Stimulated activated CD4-positive, alpha-beta T cell treated with anti-CD3 and anti-CD28 coated beads, Interleukin-1b, Interleukin-23, amount 100 ng/mL, for 24 hours (primary cell): ENCODE data around the gene OTUD7B.
"Not testable (repeated sequence)": the region's sequence is repeated elsewhere in the genome, so short reads cannot be mapped to it uniquely, and the experiment has no call there.

Experiments
- DNase-seq, 4 experiments: peaks; one replicate each; pipeline ENCODE4 v3.0.0-alpha.2; 2020; ENCODE audit warnings: low read depth in 4 of 4, low spot score in 1 of 4

OTUD7B gene

DNA sequence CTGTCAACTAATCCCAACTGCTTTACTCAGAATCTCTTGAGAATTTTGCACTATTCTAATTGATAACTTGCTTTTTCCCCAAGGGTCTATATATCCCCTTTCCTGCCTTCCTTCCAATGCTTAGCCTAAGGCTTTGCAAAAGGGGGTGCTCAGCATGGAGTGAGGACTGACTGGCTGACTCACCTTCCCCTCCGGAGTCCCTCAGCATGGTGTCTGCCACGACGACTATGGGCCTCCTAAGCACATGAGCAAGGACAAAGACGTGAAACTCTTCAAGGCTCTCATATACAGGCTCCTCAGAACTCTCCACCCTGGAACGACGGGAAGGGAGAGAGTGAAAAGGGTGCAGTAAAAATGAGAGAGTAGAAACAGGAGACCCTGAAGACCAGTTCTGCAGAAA, 60.6 kb downstream of the OTUD7B start:
- DNase-seq, result no peak

DNA sequence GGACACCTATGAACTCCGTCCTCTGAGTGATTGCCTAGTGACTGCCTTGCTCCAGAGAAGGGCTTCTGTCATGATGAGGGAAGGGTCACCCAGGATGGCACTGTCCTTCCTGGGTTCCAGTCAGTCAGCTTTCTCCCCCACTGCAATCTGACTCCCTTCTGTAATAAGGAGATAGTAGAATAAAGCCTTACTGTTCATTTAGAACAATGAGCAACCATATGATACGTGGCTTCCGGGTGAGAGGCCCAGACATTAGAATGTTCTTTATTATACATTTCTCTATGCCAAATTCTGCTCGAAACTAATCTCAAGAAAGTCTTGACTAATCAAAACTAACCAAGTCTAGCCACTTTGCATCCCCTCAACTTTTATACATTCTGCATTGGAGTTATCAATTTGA, 65.3 kb downstream of the OTUD7B start:
- DNase-seq, result no peak

DNA sequence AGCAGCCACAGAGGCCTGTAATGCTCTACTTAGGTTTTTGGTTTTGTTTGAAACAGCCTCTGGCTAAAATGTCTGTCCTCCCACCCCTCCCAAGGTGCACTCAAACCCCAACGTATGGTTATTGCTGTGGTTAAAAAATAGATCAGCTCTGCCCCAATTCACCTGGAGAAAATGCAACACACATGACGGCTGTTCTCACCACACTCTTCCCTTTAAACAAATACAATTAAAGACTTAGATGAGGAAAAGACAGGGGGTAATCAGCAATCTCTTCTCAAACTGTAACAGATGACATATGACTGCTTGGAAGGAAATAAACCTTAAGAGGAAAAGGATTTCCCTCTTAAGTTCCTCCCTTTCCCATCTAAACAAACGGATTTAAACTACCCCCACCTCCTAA, 67.6 kb downstream of the OTUD7B start:
- no peak for DNase-seq

DNA sequence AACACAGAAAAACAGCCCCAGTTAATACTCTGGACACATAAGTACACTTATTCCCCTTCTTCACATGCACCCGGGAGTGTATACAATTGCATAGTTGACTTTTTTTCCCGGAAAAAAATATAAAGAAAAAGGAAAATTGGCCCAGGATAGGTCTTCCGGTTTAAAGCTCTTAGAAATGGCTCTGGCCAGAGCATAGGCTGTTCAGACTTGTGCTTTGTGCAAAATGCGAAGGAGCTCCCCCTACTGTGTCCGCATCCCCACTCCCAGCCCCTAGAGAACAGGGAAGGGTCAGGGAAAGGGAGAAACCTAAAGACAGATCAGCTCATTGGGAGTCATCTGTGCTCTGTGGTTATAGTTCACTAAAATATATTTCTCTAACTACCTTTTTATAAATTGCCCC, 68.3 kb downstream of the OTUD7B start:
- no peak for DNase-seq

DNA sequence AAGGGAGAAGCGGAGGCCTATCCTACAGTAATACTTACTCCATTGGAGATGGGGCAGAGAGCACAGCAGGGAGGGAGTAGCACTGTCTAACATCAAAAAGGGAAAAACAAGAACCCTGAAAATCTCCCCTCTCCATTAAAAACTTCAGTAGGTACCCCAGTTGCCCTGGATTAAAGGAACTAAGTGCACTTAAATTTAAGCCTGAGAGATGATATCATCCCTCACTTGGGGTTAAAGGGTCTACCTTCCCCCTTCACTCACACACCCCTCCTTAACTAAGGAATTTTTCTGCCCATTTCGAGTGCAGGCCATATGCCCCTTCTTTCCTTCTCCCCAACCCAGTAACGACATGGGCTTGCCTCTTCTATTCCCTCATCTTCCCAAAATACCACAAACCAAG, 70.1 kb downstream of the OTUD7B start:
- DNase-seq, result no peak

DNA sequence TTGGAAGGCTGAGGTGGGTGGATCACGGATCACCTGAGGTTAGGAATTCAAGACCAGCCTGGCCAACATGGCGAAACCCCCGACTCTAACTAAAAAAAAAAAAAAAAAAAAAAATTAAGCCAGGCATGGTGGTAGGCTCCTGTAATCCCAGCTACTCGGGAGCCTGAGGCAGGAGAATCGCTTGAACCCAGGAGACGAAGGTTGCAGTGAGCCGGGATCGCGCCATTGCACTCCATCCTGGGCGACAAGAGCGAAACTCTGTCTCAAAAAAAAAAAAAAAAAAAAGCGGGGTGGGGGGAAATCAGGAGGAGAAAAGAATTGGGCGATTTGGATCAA, 71.9 kb downstream of the OTUD7B start:
- DNase-seq, result not testable (repeated sequence)

DNA sequence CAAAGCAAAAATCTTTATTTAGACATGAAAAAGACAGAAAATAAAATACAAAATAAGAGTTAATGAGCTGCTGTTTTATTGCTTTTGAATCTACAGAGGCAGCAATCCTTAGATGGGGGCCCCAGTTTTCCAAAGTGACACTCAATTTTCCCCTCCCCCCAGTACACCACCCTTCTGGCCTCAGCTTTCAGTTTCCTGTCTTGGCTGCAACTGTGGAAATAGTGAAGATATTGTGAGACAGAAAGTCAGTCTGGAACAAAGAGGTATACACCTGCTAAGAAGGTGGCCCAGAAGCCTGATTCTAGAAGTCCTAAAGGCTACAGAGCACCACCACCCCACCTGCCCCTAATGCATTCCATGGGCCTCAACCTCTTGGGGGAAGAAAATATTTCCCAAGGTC, 72.8 kb downstream of the OTUD7B start:
- DNase-seq, result no peak

DNA sequence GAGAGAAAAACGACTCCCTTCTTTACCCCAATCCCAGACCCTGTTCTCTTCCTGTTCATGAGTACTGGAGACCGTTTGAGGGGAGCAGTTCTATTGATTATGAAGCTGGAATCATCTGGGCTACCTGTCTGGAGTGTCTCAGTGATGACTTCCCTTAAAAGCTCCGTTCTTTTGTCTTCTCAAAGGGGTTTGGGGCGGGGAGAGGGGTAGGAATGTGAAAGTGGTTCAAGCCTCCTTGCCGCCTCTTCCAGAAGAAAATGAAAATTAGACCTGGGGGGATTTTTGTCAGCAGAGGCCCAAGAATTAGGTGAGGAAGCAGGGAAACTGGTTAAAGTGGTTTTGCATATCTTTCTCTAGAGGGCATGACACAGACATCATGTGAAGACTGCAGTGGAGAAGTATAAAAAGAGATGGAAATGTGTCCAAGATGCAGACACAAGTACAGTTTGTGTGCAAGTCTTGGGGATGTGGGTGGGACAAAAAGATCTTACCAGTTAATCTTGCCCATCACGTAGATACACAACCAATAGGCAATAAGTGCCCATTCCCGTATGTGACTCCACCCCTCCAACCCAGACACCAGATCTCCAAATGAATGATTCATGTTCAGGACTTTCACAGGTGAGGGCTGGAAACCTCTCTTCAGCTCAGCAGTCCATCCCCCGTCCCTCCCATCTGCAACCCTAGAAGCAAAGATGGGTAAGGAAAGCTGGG, 73.4 kb downstream of the OTUD7B start:
- DNase-seq, result no peak

DNA sequence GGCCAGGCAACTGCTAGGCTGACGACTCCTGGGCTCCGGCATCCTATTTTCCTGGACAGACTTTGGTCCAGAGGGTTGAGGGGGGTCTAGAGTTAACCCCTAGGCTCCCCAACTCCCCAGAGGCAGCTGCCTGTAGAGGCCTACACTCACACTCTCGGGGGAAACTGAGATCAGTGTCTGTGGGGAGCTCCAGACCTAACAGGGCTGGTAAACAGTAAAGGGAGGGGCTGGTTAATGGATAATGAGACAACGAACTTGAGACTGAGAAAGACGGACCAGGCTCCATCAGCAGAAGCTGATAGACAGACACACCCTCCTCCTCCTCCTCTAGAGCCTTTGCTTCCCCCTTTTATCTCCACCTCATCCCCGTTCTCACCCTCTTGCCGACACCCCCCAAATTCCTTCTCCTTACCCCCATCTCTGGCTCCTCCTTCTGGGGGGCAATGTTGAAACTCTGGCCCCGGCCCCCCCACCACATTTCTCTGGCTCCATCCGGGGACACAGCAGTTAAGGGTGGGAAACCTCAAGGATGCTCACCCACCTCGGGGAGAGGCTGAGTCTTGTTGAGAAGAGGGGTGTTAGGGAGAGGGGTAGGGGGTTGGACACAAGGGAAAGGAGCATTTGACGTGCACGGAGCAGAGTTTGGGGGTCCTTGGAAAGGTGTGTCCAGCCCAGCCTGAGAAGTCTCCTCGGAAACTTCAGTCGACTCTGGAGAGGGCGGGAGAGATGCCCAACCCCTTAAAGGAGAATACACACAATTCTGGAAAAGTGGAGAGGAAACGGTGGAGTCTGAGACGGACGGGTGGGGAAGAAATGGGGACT, 74.1 kb downstream of the OTUD7B start, which contains the start of gene MTMR11:
Gene MTMR11 (minus strand): TSS at position 710 of the 822 bp plus-strand sequence. CDS start 232 bp downstream, at position 478.
- DNase-seq, result no peak

DNA sequence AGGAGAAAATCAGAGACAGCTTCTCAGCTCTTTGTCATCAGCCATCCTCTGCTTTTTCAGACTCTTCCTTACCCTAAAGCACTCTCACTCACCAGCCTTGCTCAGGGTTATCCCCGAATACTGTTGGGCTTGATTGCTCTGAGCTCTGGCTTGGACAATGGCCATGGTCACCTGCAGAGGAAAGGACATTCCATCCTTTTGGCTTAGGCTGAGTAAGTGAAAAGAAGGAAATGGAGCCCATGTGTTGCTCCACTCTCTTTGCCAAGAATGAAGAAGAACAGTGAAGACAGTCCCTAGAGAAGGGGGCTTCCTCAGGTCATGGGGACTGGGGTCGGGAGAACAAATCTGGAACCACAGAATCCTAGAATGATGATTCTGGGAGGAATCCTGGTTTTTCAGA, 76.2 kb downstream of the OTUD7B start:
- DNase-seq, result no peak

DNA sequence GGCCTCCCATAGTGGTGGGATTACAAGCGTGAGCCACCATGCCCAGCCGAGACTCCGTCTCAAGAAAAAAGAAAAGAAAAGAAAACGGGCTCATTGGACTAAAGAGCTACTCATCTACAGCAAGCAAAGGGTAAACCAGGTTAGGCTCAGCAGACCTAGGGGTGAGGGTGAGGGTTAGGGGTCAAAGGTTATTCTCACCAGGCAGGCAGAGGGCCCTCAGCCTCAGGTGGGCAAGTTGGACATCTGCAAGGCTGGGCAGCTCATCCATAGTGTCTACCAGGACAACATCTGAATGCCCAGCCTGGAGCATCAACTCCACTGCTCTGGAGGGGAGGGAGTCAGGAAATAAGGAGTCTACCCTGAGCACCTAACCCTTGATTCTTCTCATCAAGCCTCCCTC, 77.3 kb downstream of the OTUD7B start:
- no peak for DNase-seq

DNA sequence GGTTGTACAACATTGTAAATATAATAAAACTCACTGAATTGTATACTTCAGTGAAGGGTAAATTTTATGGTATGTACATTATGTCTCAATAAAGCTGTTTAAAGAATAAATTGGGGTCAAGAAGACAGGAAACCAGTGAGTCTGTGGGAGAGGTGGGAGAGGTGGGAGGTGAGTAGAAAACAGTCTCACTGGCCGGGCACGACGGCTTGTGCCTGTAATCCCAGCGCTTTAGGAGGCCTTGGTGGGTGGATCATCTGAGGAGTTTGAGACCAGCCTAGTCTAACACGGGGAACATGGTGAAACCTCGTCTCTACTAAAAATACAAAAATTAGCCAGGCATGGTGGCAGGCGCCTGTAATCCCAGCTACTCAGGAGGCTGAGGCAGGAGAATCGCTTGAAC, 78.1 kb downstream of the OTUD7B start:
- no peak for DNase-seq

DNA sequence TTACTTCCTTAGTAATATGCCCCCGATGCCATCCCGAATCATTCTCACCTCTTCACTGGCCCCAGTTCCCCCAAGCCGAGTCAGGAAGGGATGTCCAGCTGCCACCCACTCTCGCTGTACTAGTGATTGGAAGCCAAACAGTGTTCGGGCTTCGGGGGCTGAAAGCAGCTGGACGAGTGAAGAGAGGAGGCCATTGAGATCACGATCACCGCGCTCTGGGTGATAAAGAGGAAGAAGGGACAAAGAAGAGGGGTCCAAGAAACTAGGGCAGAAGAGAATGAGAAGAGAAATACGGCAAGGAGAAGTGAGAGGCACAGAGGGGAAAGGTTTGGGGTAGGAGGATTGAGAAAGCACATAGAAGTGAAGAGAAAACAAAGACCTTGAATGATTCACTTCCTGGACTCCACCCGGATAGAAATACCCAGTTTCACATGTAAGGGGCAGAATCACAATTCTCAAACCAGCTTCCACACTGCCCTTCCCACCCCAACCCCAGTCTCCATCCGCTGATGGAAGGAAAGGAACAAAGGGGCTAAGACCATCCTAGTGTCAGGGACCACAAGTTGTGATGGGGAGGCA, 79.2 kb downstream of the OTUD7B start:
- no peak for DNase-seq

DNA sequence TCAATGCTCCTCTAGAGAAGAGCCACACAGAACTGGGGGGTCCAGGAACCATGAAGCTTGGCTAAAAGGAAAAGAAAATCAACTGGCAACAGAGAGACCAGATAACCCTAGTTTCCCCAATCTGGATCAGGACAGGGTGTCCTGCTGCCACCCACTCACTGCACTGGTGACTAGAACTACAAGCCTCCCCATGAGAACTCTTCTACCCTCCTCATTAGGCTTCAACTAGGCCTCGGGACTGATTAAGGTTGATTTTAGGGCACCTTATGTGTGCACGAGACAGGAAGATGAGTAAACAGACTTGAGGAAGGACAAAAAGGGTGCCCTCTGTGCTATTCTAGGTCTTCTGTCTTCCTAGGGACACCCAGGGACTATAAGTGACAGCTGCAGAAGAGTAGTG, 80.7 kb downstream of the OTUD7B start:
- DNase-seq, result no peak

DNA sequence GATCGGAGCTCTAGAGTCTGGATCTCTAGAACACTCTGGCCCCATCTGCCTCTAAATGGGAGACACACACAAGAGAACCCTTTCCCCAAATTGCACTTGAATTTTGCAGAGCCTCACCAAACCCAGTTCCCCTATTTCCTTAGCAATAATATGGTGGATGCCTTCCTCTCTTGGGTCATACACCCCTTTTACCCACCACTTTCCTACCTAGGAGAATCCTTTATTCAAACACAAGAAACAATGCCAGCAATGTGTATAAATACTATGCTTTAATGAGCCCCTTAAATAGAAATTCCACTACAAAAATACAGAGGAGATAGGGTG, 82.2 kb downstream of the OTUD7B start:
- DNase-seq, result no peak

DNA sequence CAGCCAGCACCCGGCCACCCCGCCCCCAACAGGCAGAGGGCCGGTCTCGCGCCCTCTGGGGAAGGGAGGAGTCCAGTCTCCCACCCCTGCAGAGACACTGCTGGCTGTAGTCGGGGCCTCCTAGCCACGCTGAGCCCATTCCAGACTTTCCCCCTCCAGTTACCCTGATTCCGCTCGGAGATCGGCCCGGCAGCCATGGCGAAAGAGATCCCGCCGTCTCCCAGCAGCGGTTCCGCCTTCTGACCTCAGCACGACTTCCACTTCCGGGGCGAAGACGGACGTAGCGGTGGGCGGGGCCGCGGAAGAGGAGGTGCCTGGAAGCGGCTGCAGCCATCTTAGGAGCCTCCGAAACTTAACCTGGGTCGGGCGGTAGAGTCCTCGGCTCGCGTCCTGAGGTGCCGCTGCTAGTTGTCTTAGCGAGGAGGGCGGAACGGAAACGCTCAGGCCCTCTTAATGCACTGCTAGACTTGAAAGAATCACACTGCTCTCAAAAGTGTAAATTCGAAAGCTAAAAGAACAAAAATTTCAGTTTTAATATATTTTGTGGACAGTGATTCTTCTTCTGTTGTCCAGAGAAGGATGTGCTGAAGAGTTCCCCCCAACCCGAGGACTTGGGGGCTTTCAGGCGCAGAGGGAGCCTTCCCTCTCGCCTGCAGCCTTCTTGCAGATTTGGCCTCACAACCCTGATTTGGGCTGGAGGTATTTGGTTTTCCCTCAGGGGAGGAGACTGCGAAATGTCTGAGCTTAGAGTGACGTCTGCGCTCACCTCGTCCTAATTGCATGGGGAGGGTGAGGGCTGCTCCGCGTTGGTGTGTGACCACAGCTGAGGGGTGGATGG, 82.7 kb downstream of the OTUD7B start, which contains the start of gene SF3B4:
Gene SF3B4 (minus strand): TSS at position 241 of the 838 bp plus-strand sequence. CDS start 44 bp downstream, at position 197.
- peak; percentile 87 to 92 (median 91) for DNase-seq

DNA sequence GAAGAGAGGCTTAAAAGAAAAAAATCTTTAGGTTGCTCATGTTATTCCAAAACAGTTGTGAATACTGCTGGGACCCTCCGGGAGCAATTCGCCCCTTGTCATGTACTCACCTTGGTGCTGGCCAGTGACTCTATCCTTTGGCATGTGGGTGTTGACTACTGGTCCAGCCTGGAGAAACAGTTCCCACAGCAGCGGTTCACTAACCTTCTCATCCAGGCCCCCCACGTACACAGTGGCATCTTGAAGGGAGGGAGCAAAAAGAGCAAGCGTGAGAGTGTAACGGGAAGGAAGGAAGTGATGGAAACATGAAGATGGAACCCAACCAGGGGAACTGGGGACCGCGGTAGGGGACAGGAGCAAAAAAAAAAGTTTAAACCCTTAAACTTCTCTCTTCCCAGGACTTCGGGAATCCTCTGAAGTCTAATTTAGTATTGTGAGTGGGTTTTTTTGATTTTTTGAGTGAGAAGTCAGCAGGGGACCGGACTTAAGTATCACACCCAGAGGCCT, 83.4 kb downstream of the OTUD7B start:
- DNase-seq, result no peak

DNA sequence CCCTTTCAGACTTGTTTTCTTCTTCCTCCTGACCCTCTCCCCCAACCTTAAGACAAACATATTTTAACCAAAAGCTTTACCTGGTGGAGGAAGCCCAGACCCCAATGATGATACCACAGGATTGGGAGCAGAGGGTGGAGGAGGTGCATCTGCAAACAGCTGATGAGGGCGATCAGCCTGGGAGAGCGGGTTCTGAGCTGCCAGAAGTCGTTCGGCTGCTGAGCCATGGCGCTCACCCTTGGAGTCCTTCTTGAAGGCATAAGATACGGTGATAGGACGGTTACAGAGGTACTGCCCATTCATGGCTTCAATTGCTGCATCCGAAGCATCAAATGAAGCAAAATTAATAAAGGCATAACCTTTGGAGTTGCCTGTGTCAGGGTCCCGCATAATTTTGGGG, 84.2 kb downstream of the OTUD7B start:
- no peak for DNase-seq

DNA sequence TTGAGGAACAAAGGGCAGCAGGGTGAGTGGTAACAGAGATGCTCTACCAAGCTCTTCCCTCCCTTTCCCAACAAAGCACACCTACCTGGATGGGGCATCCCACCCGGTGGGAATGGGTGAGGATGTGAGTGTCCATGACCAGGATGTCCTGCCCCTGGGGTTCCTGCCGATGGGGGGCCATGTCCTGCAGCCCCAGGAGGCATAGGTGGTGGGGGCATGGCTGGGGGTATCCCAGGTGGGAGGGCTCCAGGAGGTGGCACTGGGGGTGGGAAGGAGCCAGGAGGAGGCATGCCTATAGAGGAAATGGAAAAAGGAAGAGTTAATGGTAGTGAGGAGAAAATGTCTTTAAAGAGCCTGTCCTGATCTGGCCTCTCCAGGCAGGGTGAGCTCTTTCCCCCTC, 84.8 kb downstream of the OTUD7B start:
- no peak for DNase-seq

DNA sequence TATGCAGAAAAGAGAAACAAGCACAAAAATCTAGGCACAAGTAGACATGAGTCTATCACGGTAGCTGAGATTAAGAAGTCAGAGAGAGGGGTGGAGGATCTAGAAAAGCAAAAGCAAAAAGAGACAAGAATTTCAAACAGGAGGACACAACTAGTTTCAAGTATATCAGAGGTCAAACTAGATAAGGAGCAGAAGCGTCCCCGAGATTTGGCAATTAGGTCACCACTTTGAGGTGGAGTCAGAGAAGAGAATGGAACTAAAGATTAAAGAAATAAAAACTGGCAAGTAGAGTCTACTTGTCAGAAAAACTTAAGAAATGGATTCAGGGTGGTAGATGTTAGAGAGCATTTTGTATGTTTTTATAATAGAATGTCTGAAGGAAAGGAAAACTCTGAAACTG, 85.2 kb downstream of the OTUD7B start:
- no peak for DNase-seq

DNA sequence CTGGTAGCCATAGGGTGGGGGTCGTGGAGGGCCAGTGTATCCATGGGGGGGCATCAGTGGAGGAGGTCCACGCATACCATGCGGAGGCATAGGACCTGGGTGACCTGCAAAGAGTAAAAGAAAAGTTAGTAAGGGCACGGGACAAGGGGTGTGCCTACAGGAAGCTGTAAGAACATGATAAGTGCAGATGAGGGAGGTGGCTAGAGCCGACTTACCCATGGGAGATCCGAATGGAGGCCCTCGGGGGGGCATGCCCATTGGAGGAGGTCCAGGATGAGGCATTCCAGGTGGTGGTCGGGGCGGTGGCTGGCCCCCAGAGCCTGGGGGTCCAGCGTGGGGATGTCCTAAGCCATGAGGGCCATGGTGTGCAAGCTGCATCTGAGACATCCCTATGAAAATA, 86.9 kb downstream of the OTUD7B start:
- DNase-seq, result no peak
